Activated CD8-positive, alpha-beta T cell treated with anti-CD3 and anti-CD28 coated beads for 36 hours (primary cell): ENCODE data around the gene COA1. TPM values are rescaled to one million over a fixed set of nuclear protein-coding genes. Genes with fewer than 3 reads are reported as not detected.

Experiments used
- ATAC-seq: fragments of 200-7000 bp; cut with Tn5 transposase; one replicate; pipeline ENCODE4 v1.10.0; 2021; ENCODE audit warnings: mild to moderate bottlenecking, moderate library complexity
- CTCF ChIA-PET: fragments of 350-600 bp; sonication (Branson Sonifier 250); formaldehyde crosslinking; loops from one replicate; lab custom pipeline; 2021; ENCODE audit warnings: antibody characterized with exemption; lab: Charles Lee
- POLR2A ChIA-PET: fragments of 350-600 bp; sonication (Branson Sonifier 250); formaldehyde crosslinking; loops from one replicate; lab custom pipeline; 2021; ENCODE audit warnings: antibody characterized with exemption; lab: Charles Lee
- DNase-seq: peaks from one replicate; pipeline ENCODE4 v3.0.0-alpha.2; 2020
- H3K27ac Mint-ChIP-seq: one replicate; pipeline ENCODE4 v1.8.0; 2021; ENCODE audit warnings: mild to moderate bottlenecking, mixed read lengths
- H3K27me3 Mint-ChIP-seq: one replicate; pipeline ENCODE4 v1.8.0; 2021; ENCODE audit warnings: mixed read lengths
- H3K36me3 Mint-ChIP-seq: one replicate; pipeline ENCODE4 v1.8.0; 2021; ENCODE audit warnings: low read depth, mixed read lengths
- H3K4me1 Mint-ChIP-seq: one replicate; pipeline ENCODE4 v1.8.0; 2021; ENCODE audit warnings: low read depth, mixed read lengths
- H3K4me3 Mint-ChIP-seq: one replicate; pipeline ENCODE4 v1.8.0; 2021; ENCODE audit warnings: mild to moderate bottlenecking, moderate library complexity, mixed read lengths
- H3K9me3 Mint-ChIP-seq: one replicate; pipeline ENCODE4 v1.8.0; 2021; ENCODE audit warnings: mixed read lengths
- CTCF ChIP-seq: fragments of 200-600 bp; IDR thresholded peaks from one replicate; pipeline ENCODE4 v1.8.0; 2022; ENCODE audit warnings: antibody characterized with exemption, mild to moderate bottlenecking
- intact Hi-C: fragments of 100-400 bp; cut with micrococcal nuclease; formaldehyde crosslinking; loops from one replicate; pipeline ENCODE4 v1.10.0; 2022
- total RNA-seq, 2 experiments: library from RNA; stranded (reverse); gene quantifications; one replicate each; pipeline ENCODE4 v1.2.3, GENCODE V29; 2021

The COA1 gene
- total RNA-seq, 2 experiments from 2014 or later: 78.8 to 85.6 TPM

GRCh38 chr7:43754596-43754995 lies 25.3 kb upstream of the COA1 start:
- Mint-ChIP-seq H3K27me3 (peaks cover 10% of the 10 kb centered on the region), H3K27ac (no peak overlapping the region), H3K4me1 (peaks cover 40% of the 10 kb centered on the region), H3K36me3 (no peaks in the 10 kb centered on the region), H3K9me3 (no peaks in the 10 kb centered on the region), H3K4me3 (no peak overlapping the region)
- no peak for TF ChIP-seq CTCF
- ATAC-seq: no peak
- CTCF ChIA-PET: interaction anchor here (0.8 to 1.0 kb wide), 4 partner anchors 13 to 172 kb away, joined by 3 to 6 read pairs (median 3); partner anchors contain the start of gene STK17A
- intact Hi-C loops: no loop called here
- DNase-seq: no peak
- POLR2A ChIA-PET: no interaction called here

- ChIA-PET CTCF (interaction anchor here (0.8 to 0.9 kb wide), 2 partner anchors 14 to 32 kb away, joined by 3 to 6 read pairs; no protein-coding TSS in a partner anchor), POLR2A (interaction anchor here (1.0 kb wide), 1 partner anchor 103 kb away, joined by 3 read pairs; no protein-coding TSS in a partner anchor)
- Mint-ChIP-seq H3K4me1 (peaks cover 36% of the 10 kb centered on the region), H3K27ac (no peak overlapping the region), H3K4me3 (no peak overlapping the region), H3K36me3 (no peaks in the 10 kb centered on the region), H3K27me3 (peaks cover 10% of the 10 kb centered on the region), H3K9me3 (no peaks in the 10 kb centered on the region)
- no peak for TF ChIP-seq CTCF
- intact Hi-C loops: no loop called here
- ATAC-seq (no peak), DNase-seq (no peak)
Measured at GRCh38 chr7:43753843-43754242, 24.5 kb upstream of the COA1 start.

- H3K4me3 Mint-ChIP-seq: no peak overlapping the region
- H3K36me3 Mint-ChIP-seq: no peaks in the 10 kb centered on the region
- no peaks in the 10 kb centered on the region for H3K9me3 Mint-ChIP-seq
- ChIA-PET POLR2A (interaction anchor here (1.0 kb wide), 1 partner anchor 103 kb away, joined by 3 read pairs; no protein-coding TSS in a partner anchor), CTCF (no interaction called here)
- no peak for ATAC-seq
- peaks cover 36% of the 10 kb centered on the region for H3K4me1 Mint-ChIP-seq
- no peak for TF ChIP-seq CTCF
- no peak overlapping the region for H3K27ac Mint-ChIP-seq
- peaks cover 10% of the 10 kb centered on the region for H3K27me3 Mint-ChIP-seq
- DNase-seq: no peak
- intact Hi-C loops: no loop called here
Measured at GRCh38 chr7:43753271-43753810, 24.0 kb upstream of the COA1 start.

GRCh38 chr7:43752411-43752810 lies 23.1 kb upstream of the COA1 start:
- peaks cover 7% of the 10 kb centered on the region for H3K27me3 Mint-ChIP-seq
- CTCF ChIA-PET: interaction anchor here (1.0 kb wide), 1 partner anchor 21 kb away, joined by 3 read pairs; no protein-coding TSS in a partner anchor
- no peaks in the 10 kb centered on the region for H3K36me3 Mint-ChIP-seq
- POLR2A ChIA-PET: no interaction called here
- intact Hi-C loops: no loop called here
- ATAC-seq (no peak), DNase-seq (no peak)
- no peaks in the 10 kb centered on the region for H3K9me3 Mint-ChIP-seq
- H3K4me1 Mint-ChIP-seq: peaks cover 30% of the 10 kb centered on the region
- no peak overlapping the region for H3K27ac Mint-ChIP-seq
- no peak overlapping the region for H3K4me3 Mint-ChIP-seq
- no peak for TF ChIP-seq CTCF
